HG03342 (cell line): ENCODE data around the gene MPRIP.
A peak's percentile ranks its signal among the peaks of the same experiment; 100 is the strongest.

Experiments
- ATAC-seq: cut with Tn5 transposase; IDR thresholded peaks from one replicate; pipeline ENCODE4 v1.9.1; 2021; ENCODE audit warnings: mild to moderate bottlenecking, moderate library complexity; ENCODE audit not compliant: unreplicated experiment

Gene MPRIP

DNA sequence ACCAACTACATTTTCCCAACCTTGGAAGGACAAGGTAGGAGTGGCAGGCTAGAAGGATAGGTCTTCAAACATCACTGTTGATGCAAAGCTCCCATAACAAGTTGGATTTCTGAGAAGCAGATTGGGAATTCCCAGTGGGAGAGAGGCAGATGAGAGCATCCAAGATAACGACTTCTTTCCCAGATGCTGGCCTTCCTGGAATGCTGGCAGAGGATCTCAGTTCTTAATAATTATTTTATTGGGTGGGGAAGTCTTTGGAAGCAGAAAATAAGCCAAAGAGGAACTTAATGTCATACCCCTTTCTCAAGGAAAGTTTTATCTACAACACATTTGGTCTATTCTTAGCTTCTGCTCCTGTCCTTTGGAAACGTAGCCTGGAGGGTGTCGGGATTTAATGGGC, 64.5 kb downstream of the MPRIP start:
- no peak for ATAC-seq

DNA sequence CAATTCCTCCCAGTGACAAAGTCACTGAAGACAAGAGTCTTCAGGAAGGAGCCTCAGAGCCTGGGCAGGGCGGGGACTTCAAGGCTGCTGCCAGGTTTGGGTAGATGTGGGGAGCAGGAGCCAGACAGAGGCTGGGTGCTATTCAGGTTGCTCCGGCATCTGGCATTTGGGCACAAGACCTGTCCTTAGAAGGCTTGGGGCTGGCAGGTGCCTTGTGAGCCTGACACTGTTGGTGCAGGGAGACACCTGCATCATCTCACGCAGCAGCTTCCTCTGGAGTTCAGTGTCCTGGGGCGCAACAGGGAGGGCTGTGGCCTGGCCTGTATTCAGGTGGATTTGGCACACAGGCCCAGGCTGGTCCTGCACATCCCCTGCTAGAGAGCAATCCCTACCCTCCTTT, 65.0 kb downstream of the MPRIP start:
- no peak for ATAC-seq

DNA sequence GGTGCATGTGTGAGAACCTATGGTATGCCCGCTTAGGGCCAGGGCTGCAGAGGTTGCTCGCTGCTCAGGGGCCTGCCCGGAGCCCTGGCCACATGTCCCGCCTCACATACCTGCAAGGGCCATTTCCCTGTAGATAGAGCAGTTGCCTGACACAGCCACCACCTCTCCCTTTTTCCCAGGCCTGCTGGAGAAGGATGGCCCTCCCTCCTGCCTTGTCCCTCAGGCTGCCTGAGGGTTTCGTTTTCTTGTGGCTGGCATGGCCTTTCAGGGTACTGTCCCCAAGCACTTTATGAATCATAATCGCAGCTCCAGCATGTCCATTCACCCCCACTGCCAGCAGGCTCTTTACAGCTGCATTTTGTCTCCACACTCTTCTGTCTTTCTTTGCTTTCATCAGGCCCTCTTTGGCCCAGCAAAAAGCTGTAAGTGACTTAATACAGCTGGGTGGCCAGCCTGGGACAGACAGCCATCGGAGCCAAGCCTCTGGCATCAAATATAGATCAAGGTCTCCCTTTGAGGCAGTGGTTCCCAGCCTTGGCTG, 65.7 kb downstream of the MPRIP start:
- ATAC-seq: no peak

DNA sequence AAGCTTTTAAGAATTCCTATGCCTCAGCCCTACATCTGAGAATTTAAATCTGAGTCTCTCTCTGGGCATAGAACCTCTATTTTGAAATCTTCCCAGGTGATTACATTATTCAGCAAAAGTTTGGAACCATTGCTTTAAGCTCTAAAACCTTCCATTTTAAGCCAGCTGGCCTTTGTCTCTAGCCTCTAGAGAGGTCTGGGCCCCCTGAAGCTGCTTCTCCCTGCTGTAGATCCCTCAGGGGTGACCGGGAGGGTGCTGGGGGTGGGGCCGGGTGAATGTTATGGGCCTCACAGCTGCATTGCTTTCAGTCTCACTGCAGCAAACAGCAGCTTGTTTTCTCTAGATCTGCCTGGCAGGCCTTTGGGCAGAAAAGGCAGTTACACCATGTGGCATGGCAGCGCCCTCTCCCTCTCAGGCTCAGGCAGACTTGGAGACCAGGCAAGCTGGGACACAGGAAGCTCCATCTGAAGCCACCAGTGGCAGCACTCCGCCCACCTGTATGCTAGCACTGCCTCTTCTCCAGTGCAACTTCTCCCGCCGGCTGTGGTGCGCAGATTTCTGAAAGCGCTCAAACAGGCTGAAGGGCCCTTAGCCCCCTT, 66.3 kb downstream of the MPRIP start:
- ATAC-seq: no peak

DNA sequence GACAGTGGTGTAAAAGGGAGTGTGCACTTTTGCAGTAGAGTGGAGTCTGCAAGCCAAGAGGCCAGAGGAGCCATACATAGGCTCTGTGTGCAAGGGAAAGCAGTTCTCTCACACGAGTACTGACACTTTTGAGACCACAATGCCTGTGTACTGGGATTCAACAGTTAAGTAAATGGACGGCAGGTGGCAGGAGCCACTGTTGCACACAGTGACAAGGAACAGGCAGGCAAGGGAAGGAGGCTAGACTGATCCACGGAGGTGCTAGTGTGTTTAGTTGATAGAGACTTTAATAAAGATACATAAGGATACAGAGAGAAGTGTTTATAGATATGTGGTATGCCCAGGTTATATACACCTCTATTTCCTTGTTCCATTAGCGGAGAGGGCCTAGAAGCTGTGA, 67.0 kb downstream of the MPRIP start:
- no peak for ATAC-seq

DNA sequence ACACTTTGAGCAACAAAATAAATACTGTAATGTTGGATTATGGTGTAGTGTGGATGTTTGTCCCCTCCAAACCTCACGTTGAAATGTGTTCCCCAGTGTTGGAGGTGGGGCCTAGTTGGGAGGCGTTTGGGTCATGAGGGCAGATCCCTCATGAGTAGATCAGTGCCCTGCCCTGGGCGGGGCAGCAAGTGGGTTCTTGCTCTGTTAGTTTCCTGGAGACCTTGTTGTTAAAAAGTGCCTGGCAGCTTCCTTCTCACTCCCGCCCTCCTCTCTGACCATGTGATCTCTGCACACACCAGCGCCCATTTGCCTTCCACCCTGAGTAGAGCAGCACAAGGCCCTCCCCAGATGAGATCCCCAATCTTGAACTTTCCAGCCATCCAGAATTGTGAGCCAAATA, 67.7 kb downstream of the MPRIP start:
- no peak for ATAC-seq

DNA sequence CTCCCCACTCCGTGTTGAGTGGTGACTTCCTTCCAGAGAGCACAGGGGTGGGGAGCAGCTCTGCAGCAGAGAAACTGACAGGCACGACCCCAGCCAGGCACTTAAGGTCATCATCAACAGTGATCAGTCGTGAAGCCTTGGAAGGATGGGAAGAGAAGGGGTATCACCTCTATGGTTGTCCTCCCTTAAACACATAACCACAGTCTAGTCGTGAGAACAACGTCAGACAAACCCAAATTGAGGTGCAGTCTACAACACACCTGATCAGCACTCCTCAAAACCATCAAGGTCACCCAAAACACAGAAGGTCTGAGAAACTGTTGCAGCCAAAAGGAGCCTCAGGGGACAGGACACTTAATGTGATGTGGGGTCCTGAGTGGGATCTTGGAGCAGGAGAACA, 68.3 kb downstream of the MPRIP start:
- no peak for ATAC-seq

DNA sequence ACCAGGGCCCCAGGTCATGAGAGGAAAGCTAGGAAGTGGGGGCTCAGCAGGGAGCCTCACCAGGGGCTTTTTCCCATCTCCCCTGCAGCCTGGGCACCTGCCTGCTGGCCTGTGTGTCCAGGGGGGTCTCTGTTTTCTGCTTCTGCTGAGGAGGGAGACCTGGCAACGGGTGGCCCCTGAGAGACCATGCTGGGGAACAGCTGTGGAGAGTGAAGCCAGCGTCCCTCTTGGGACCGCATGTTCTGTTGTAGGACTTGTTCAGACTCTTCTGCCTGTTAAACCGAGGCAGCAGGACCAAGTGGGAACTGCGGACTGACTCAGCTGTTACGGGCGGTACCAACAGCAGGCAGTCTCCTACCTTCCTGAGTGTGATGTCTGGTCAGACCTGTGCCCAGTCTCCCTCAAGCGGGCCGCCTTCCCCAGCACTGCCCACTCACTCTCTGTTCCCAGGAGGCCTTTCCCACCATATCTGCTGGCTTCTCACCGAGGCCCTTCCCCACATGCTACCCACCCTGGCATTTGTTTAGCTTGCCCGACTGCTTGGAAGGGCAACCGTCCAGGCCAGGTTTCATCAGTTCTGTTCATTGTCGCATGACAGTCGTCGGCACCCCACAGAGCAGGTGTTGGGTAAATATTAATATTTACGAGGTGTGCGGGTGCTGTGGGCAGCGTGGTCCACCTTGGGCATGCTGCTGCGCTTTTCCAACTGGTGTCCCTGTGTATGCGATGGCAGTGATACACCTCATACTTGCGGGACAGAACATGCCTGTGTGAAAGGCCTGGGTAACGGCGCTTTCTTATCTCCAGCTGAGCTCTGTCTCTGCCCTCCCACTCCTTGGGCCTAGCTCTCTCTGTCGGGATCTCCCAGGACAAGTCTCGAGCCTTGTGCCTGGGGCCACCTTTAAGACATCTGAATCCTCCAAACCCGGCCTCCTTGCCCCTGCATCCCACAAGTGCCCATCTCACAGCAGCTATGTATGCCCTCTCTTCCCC, 69.4 kb downstream of the MPRIP start:
- no peak for ATAC-seq

DNA sequence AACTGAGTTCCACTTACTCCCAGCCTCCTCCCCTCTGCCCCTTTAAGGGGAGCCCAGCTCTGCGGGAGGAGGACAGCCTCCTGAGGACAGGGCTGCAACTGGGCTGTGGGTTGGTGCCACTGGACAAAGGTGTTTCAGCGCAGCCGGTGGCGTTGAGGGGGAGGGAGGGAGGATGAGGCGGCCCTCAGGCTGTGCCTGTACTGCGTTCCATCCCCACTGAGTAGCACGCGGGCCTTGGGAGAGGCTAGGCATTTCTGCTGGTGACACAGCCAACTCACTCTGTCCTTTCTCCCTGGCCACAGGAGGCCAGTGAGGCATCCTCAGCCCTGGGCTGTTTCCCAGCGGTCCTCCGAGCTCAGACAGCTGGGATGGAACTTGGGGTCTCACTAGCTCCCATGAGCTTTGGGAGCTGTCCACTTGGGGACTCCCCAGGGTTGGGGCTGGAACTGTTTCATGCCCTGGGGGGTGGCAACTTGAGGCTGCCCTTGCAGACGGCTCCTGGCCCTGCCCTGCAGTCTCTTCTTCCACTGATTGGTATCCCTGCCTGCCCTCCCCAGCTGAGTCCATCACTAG, 70.5 kb downstream of the MPRIP start:
- ATAC-seq: no peak

DNA sequence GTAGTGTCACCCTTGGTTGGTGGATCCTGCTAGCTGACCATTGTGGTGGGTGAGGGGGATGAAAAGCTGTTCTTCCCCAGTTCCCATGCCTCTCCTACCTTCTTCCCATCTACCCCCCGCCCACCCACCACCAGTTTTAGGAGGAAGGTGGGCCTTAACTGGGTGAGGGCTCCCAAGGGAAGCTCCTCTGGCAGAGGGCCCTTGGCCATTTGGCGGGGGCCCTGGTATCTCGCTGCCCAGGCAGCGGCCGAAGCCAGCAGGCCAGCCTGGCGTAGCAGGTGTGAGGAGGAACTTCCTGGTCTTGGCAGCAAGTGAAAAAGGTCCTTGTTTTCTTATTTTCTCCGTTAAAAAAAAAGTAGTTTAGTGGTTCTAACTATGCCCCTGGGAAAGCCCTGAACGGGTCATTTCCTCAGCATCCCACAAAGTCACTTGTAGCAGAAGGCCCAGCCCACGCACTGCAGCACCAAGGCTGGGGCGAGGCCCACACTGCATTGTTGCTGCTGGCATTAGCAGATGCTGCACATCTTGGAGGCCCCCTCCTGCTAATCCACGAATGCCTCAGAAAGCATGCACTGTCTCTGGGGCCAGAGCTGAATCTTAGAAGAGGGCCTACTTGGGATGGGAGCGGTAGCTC, 72.5 kb downstream of the MPRIP start:
- no peak for ATAC-seq

DNA sequence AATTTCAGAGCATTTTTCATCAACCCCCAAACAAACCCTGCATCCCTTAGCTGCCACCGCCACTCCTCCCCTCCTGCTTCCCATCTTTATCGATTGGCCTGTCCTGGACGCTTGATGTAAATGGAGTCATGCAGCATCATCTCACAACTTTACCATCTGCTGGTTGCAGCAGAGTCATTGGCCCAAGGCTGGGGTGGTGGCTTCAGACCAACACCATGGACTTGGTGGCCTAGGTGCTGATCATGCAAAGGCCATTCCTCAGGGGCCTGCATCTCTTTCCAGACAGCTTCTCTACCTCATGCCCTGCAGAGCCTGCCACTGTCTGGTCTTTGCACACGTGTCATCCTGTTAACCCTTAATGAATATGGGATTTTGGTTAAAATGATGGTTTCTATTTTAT, 73.4 kb downstream of the MPRIP start:
- no peak for ATAC-seq

DNA sequence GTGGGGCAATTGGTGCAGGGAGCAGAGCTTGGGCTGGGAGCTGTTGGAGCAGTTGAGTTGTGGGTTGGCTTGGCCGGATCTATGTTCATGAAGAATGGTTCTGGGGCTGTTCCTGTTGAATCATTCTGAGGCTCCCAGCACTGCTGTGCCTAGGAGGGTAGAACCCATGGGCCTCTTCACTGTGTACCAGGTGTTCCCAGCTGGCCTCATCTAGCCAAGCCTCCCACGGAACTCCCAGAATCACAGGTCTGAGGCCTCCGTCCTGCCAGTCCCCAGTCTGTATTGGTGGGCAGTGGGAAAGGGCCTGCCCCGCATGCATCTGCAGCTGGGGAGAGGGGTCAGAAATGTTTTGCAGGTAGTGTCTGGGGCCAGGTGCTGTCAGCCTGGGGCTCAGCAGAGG, 74.1 kb downstream of the MPRIP start:
- ATAC-seq: no peak

DNA sequence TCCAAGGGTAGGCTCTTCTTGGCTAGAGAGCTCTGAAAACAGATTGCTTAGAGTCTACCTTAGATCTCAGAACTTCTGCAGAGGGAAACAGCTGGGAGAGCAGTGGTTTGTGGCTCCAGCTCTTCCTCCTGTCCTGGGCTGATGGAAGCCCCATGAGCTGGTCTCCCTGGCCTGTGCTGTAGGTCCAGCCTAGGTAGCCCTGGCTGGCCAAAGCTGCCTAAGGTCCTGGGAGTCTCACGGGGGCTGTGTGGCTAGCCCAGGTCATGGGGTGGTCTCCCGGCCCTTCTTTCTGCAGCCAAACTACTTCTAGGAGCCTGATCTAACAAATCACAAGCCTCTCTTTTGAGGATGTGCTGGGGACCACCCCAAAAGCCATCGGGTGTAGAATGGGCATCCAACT, 75.7 kb downstream of the MPRIP start:
- ATAC-seq: no peak

DNA sequence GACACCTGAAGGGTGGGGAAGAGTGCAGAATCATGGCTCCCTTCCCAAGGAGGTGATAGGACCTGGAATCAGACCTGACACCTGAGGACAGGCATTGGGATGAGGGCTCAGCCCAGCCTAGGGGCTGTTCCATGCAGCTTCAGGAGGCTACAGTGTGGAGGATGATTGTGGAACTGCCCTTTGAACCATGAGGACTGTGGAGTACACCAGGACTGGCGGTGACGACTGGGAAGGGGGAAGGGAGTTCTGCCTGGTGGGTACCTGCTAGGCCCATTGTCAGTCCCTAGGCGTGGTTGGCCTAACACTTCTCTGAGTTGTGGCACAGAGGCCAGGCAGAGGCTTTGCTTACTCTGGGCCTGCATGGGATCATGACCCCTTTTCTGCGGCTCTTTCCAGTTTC, 76.1 kb downstream of the MPRIP start:
- no peak for ATAC-seq

DNA sequence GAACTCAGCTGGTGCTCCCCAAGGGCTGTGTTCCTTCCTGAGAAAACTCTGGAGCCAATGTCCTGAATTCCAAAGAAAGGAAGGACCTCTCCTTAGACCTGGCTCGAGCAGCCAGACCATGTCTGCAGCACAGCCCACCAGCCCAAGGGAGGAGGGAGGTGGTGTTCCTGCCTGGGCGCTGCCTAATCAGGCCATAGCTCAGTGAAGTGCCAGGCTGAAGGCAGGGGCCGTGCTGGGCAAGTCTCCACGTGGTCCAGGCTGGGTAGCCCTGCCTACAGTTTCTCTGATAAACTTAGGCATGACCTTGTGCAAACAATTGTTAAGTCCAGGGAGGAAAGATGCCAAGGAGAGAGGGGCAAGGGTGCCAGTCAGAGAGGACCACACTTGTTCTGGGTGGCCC, 76.8 kb downstream of the MPRIP start:
- no peak for ATAC-seq

DNA sequence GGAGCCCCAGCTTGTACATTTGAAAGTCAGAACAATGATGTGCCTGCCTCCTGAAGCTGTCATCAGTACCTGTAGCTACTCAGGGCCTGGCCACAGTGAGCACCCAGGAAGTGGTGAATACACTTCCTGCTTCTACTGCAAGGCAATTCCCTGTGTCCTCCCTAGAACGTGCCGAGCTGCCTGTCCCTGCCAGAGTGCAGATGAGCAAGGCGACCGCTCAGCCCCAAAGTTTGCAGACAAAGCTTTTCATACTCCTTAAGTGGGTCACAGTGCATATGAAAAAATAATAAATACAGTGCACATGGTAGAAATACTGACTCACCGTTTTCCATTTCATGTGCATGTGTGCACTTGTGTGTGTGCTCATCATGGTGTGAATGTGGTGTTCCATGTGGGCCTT, 77.3 kb downstream of the MPRIP start:
- peak; percentile 47 for ATAC-seq

DNA sequence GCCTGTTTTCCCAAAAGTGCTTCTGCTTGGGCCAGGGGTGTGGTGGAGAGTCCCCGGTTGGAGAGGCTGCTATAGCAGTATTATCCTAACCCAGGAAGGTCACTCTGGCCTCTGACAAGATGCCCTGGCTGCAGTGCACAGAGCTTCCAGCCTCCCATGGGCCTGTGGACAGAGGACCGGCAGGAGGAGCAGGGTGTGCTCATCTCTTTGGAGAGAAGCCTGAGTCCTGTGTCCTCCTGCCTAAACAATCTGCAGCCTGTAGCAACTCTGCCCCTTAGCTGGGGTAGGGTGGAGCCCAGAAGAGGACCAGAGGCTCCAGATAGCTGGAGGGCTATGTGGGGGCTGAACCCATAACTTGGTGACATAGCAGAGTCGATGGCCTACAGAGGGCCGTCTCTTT, 78.0 kb downstream of the MPRIP start:
- no peak for ATAC-seq

DNA sequence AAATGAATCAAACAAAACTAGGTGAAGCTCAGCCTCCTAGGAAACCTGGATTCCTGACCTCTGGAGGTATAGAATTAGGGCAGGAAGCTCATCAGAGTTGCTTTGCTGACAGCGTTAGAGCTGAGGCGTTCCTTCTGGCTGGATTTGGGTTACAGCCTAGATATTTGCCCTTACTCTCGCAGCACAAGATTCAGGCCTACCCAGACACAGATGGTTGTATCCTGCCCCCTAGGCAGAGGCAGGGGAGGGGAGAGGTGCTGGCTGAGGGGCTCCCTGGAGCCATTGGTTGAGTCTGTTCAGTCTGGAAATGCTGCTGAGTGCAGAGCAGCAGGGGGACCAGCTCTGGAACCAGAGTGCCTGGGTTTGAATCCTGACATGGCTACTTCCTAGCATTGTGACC, 78.4 kb downstream of the MPRIP start:
- no peak for ATAC-seq

DNA sequence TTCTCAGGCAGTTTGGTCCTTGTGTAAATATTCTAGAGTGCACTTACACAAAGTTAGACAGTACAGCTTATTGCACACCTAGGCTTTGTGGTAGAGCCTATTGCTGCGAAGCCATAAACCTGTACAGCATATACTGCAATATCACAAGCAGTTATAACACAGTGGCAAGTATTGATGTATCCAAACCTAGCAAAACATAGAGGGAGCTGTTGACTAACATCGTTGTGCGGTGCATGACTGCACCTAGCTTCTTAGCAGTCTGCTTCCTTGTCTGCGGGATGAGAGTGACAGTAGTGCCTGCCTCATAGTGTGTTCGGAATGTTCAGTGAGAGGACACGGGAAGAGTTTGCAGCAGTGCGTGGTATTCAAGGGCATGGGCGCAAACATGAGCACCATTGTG, 78.9 kb downstream of the MPRIP start:
- no peak for ATAC-seq

DNA sequence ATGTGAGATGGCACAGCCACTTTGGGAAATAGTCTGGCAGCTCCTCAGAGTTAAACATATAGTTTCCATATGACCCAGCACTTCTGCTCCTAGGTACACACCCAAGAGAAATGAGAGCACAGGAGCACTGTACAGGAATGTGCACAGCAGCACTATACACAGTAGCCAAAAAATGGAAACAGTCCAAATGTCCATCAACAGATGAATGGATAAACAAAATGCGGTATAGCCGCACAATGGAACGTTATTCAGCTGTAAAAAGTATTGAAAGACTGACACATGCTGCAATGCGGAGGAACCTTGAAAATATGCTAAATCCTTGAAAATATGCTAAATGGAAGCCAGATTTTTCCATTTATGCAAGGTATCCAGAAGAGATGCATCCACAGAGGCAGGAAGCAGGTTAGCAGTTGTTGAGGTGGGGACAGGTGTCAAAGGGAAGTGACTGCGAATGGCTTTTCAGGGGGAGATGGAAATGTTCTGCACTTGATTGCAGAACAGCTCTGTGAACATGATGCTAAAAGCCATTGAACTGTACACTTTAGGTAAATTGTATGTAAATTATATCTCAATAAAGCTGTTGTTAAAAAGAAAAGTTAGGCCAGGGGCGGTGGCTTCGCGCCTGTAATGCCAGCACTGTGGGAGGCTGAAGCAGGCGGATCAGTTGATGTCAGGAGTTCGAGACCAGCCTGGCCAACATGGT, 80.7 kb downstream of the MPRIP start:
- no peak for ATAC-seq

DNA sequence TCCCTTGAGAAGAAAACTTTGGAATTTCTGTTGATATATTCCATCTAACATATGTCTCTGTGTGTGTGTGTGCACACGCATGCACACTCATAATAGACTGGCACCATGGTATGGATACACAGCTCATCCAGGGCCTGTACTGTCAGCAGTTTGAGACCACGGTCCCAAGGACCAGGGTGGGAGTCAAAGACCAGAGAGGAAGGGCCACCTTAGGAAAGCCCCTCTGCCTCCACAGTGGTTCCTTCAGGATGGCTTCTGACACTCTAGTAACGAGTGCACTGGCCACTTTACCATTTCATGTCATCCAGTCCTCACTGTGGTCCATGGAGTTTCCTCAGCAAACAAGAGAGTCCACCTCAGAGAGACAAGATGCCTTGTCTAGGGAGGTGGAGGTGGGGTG, 82.1 kb downstream of the MPRIP start:
- ATAC-seq: no peak
